Measurements from ENCODE around the gene SDK1. TPM values are rescaled to one million over a fixed set of nuclear protein-coding genes. Genes with fewer than 3 reads are reported as not detected.

Gene SDK1
- total RNA-seq, 1 donor from 2014 or later: 1.3 TPM

DNA sequence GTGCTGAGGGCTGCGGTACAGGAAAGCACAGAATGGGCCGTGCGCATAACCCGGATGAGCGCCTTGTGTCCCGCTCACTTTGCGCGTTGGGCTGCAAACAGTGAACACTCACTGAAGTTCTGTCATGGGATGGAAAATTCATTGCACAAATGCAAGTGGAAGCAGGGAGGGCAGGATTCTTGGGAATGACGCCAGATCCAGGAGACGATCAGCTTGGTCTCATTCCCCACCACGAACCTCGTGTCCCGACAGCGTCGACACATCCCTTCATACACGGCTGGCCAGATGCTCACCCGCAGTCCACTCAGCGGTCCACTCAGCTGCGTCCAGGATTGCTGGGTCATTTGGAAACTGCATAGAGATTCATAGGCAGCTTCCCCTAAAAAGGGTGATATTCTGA is 607.1 kb downstream of the SDK1 start:
- Mint-ChIP-seq H3K4me3 (no peak overlapping the region), H3K9me3 (no peaks in the 10 kb centered on the region), H3K27me3 (peaks cover 11% of the 10 kb centered on the region), H3K36me3 (ENCODE audit: low read depth) (no peaks in the 10 kb centered on the region), H3K27ac (no peak overlapping the region), H3K4me1 (no peaks in the 10 kb centered on the region)
- TF ChIP-seq, protein P1, sequence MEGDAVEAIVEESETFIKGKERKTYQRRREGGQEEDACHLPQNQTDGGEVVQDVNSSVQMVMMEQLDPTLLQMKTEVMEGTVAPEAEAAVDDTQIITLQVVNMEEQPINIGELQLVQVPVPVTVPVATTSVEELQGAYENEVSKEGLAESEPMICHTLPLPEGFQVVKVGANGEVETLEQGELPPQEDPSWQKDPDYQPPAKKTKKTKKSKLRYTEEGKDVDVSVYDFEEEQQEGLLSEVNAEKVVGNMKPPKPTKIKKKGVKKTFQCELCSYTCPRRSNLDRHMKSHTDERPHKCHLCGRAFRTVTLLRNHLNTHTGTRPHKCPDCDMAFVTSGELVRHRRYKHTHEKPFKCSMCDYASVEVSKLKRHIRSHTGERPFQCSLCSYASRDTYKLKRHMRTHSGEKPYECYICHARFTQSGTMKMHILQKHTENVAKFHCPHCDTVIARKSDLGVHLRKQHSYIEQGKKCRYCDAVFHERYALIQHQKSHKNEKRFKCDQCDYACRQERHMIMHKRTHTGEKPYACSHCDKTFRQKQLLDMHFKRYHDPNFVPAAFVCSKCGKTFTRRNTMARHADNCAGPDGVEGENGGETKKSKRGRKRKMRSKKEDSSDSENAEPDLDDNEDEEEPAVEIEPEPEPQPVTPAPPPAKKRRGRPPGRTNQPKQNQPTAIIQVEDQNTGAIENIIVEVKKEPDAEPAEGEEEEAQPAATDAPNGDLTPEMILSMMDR (IDR thresholded peaks at IDR 0.05): no peak
- ATAC-seq (ENCODE audit: low read depth) (no peak), DNase-seq (no peak)
- intact Hi-C loops (cut with micrococcal nuclease): no loop called here
- ChIA-PET POLR2A (no interaction called here), CTCF (no interaction called here)

DNA sequence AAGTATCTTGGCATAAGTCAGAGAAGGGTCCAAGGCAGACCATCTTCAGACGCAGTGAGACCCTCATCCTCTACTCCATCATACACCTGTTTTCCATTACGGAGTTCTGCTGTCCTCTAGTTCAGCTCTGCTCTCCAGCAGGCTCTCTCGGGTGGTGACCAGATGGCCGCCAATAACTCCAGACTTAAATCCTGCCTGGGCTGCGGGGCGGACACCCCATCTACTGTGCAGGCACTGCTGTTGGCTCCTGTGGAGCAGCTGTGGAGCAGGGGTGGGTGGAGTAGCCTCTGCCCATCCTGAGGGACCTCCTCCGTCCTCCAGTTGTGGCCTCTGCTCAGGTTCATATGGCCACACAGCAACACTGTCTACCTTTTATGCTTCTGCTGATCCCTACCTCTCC is 608.1 kb downstream of the SDK1 start:
- intact Hi-C loops (cut with micrococcal nuclease): no loop called here
- no peaks in the 10 kb centered on the region for H3K9me3 Mint-ChIP-seq
- no peak overlapping the region for H3K4me3 Mint-ChIP-seq
- ATAC-seq (ENCODE audit: low read depth) (no peak), DNase-seq (no peak)
- H3K36me3 Mint-ChIP-seq (ENCODE audit: low read depth): no peaks in the 10 kb centered on the region
- H3K27me3 Mint-ChIP-seq: peaks cover 8% of the 10 kb centered on the region
- ChIA-PET POLR2A (no interaction called here), CTCF (no interaction called here)
- H3K4me1 Mint-ChIP-seq: no peaks in the 10 kb centered on the region
- no peak overlapping the region for H3K27ac Mint-ChIP-seq
- TF ChIP-seq, protein P1 (IDR thresholded peaks at IDR 0.05): no peak

DNA sequence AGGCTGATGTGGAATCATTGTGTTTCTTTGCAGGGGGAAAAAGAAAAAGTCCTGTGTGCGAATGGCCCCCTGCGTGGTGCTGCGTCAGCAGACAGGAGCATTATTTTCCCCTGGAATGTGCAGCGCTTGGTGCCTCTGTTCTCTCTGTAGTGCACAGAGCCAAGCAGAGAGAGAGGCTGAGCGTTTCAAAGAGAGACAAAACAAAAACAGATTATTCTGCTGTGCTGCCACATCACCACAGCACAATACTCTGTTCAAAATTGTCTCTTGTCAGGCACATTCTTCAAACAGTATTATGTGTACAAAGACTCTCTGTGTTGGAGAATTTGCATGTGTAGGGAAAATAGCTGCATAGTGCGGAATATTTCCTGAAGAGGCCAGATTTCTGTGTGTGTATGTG is 609.0 kb downstream of the SDK1 start:
- Mint-ChIP-seq H3K36me3 (ENCODE audit: low read depth) (no peaks in the 10 kb centered on the region), H3K4me1 (peaks cover 4% of the 10 kb centered on the region), H3K4me3 (no peak overlapping the region), H3K9me3 (no peaks in the 10 kb centered on the region), H3K27ac (no peak overlapping the region), H3K27me3 (peaks cover 8% of the 10 kb centered on the region)
- CTCF ChIA-PET: no interaction called here
- DNase-seq (no peak), ATAC-seq (ENCODE audit: low read depth) (no peak)
- POLR2A ChIA-PET: no interaction called here
- intact Hi-C loops (cut with micrococcal nuclease): no loop called here
- TF ChIP-seq, protein P1 (IDR thresholded peaks at IDR 0.05): no peak

DNA sequence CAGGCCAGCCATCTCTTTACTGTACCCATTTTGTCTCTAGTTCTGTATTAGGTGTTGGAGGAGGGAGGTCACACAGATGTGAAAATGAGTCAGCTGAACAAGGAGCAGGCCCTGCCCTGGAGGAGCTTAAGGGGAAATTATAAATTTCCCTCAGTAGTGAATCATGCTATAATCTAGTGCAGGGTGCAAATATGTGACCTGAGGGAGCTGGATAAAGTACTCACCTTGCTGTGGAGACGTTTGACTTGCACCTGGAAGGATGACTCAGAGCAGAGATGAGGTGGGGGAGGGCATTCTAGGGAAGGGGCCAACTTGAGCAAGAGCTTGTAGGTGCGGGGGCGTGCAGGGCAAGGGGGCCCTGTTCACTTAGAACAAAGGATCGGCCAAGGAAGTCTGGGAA is 610.6 kb downstream of the SDK1 start:
- Mint-ChIP-seq H3K27ac (no peak overlapping the region), H3K4me1 (peaks cover 17% of the 10 kb centered on the region), H3K9me3 (no peaks in the 10 kb centered on the region), H3K36me3 (ENCODE audit: low read depth) (no peaks in the 10 kb centered on the region), H3K4me3 (no peak overlapping the region), H3K27me3 (peaks cover 6% of the 10 kb centered on the region)
- ChIA-PET CTCF (no interaction called here), POLR2A (no interaction called here)
- no peak for DNase-seq
- ATAC-seq (ENCODE audit: low read depth): no peak
- intact Hi-C loops (cut with micrococcal nuclease): no loop called here
- TF ChIP-seq, protein P1 (IDR thresholded peaks at IDR 0.05): no peak

DNA sequence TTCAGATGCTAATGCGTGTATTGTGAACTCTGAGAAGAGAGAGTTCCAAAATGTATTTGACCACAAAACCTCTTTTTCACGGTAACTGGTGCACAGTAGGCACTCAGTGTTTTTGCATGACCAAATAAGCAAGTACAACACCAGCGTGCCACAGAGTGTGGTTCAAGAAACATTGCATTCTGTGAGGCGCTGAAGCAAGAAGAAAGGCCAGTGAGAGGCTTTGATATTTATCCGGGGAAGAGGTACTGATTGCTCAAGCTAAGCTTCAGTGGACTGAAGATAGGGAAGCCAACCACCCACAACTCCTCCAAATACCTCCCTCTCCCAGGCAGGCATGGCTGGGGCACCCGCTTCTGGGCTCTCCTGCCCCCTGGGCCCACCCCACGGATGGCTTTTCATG is 611.2 kb downstream of the SDK1 start:
- H3K4me3 Mint-ChIP-seq: no peak overlapping the region
- POLR2A ChIA-PET: interaction anchor here (0.7 kb wide), 1 partner anchor 25 kb away, joined by 5 read pairs; no protein-coding TSS in a partner anchor
- H3K36me3 Mint-ChIP-seq (ENCODE audit: low read depth): no peaks in the 10 kb centered on the region

More for the DNA sequence above, 611.2 kb downstream of the SDK1 start:
- peaks cover 17% of the 10 kb centered on the region for H3K4me1 Mint-ChIP-seq
- CTCF ChIA-PET: no interaction called here
- DNase-seq: no peak
- intact Hi-C loops (cut with micrococcal nuclease): no loop called here
- no peaks in the 10 kb centered on the region for H3K9me3 Mint-ChIP-seq
- H3K27ac Mint-ChIP-seq: no peak overlapping the region
- TF ChIP-seq, protein P1 (IDR thresholded peaks at IDR 0.05): no peak
- no peak for ATAC-seq (ENCODE audit: low read depth)
- peaks cover 4% of the 10 kb centered on the region for H3K27me3 Mint-ChIP-seq

All from activated B cell treated with CpG ODN at 0.5 μM for 24 hours (primary cell).